Endothelial cell of umbilical vein (primary cell): ENCODE results near the gene FARP1. TPM values are rescaled to one million over a fixed set of nuclear protein-coding genes. Genes with fewer than 3 reads are reported as not detected.

Source experiments
- BruUV-seq: library from RNA; stranded (reverse); fragments of 400-500 nt; replicated peaks from 2 replicates; lab custom pipeline; 2021; lab: Mats Ljungman, UMichigan
- CTCF ChIA-PET: fragments of 300-600, 350-600 bp; sonication (Branson Sonifier 250); formaldehyde crosslinking; loops from one replicate; lab custom pipeline; 2021; ENCODE audit warnings: antibody characterized with exemption, inconsistent platforms; lab: Charles Lee
- POLR2A ChIA-PET: fragments of 300-600, 350-600 bp; sonication (Branson Sonifier 250); formaldehyde crosslinking; loops from one replicate; lab custom pipeline; 2021; ENCODE audit warnings: antibody characterized with exemption, inconsistent platforms; lab: Charles Lee
- DNase-seq: peaks from one replicate; pipeline ENCODE4 v3.0.0-alpha.2; 2011; ENCODE audit warnings: low read depth, low spot score
- FAIRE-seq: peaks from 2 replicates; lab custom pipeline; 2011; peaks lifted over from hg19 to GRCh38; lab: Jason Lieb, UNC
- H2AFZ ChIP-seq: 2 replicates; pipeline ENCODE4 v1.6.0; 2012; ENCODE audit warnings: low read depth, low read length, control low read depth, inconsistent platforms
- H3K27ac ChIP-seq: 2 replicates; pipeline ENCODE4 v1.5.1; 2011; ENCODE audit warnings: low read depth, mild to moderate bottlenecking, control low read depth, low read length, moderate library complexity; ENCODE audit not compliant: insufficient read depth
- H3K27me3 ChIP-seq, 2 experiments: 2 replicates each; pipeline versions ENCODE4 v1.6.0 to v1.6.1; 2011; ENCODE audit warnings: low read length in 2 of 2, mixed read lengths in 1 of 2; ENCODE audit not compliant: control insufficient read depth in 2 of 2, insufficient read depth in 2 of 2
- H3K36me3 ChIP-seq, 2 experiments: 2 replicates in 1 of 2; 3 replicates in 1 of 2; pipeline ENCODE4 v1.5.1; 2011; ENCODE audit warnings: low read length in 2 of 2, mild to moderate bottlenecking in 1 of 2, moderate library complexity in 1 of 2; ENCODE audit not compliant: control insufficient read depth in 2 of 2, insufficient read depth in 2 of 2; ENCODE audit errors: extremely low read depth in 1 of 2
- H3K4me1 ChIP-seq: 3 replicates; pipeline ENCODE4 v1.5.1; 2011; ENCODE audit warnings: mild to moderate bottlenecking, low read length; ENCODE audit not compliant: control insufficient read depth, insufficient read depth; ENCODE audit errors: extremely low read depth
- H3K4me2 ChIP-seq: 2 replicates; pipeline ENCODE4 v1.6.1; 2011; ENCODE audit warnings: low read length, control low read depth, mixed read lengths; ENCODE audit not compliant: insufficient read depth
- H3K4me3 ChIP-seq, 3 experiments: fragments of 200-600 bp in 1 of 3; sonication (generic), shearing (Covaris generic) in 1 of 3; replicated peaks in 1 of 3; 2 replicates each; pipeline ENCODE4 v1.5.1; 2011 to 2016; ENCODE audit warnings: control low read depth in 3 of 3, low read length in 3 of 3, mild to moderate bottlenecking in 2 of 3, inconsistent platforms in 1 of 3, low read depth in 1 of 3, moderate library complexity in 1 of 3; ENCODE audit not compliant: insufficient read depth in 1 of 3
- H3K79me2 ChIP-seq: 2 replicates; pipeline ENCODE4 v1.6.0; 2012; ENCODE audit warnings: low read length, inconsistent platforms; ENCODE audit not compliant: control insufficient read depth, insufficient read depth
- H3K9ac ChIP-seq: replicated peaks from 2 replicates; pipeline ENCODE3; 2011; ENCODE audit warnings: low read length, control low read depth; ENCODE audit not compliant: insufficient read depth; ENCODE audit errors: extremely low read depth
- H3K9me1 ChIP-seq: replicated peaks from 3 replicates; pipeline ENCODE4 v1.6.0; 2011; ENCODE audit warnings: mild to moderate bottlenecking, low read length; ENCODE audit not compliant: control insufficient read depth, insufficient read depth; ENCODE audit errors: extremely low read depth
- H3K9me3 ChIP-seq: replicated peaks from 2 replicates; pipeline ENCODE4 v1.5.1; 2012; ENCODE audit warnings: low read length, inconsistent platforms; ENCODE audit not compliant: control insufficient read depth, insufficient read depth
- H4K20me1 ChIP-seq: replicated peaks from 2 replicates; pipeline ENCODE3; 2011; ENCODE audit warnings: mild to moderate bottlenecking, low read length; ENCODE audit not compliant: control insufficient read depth, insufficient read depth; ENCODE audit errors: extremely low read depth
- EZH2 ChIP-seq: IDR thresholded peaks from 2 replicates; pipeline ENCODE4 v1.6.1; 2012; ENCODE audit warnings: borderline replicate concordance, low read depth, mild to moderate bottlenecking, moderate library complexity, low read length, inconsistent platforms; ENCODE audit not compliant: severe bottlenecking
- FOS ChIP-seq: IDR thresholded peaks from 2 replicates; pipeline ENCODE4 v1.6.1; 2011; ENCODE audit warnings: mild to moderate bottlenecking, low read length, moderate library complexity, borderline replicate concordance; ENCODE audit not compliant: insufficient read depth
- GATA2 ChIP-seq: IDR thresholded peaks from 2 replicates; pipeline ENCODE4 v1.7.0; 2011; ENCODE audit warnings: low read depth, mild to moderate bottlenecking, moderate library complexity, mixed read lengths, low read length; ENCODE audit not compliant: insufficient read length, insufficient read depth
- JUN ChIP-seq: IDR thresholded peaks from 2 replicates; pipeline ENCODE4 v1.6.1; 2011; ENCODE audit warnings: borderline replicate concordance, low read depth; ENCODE audit not compliant: insufficient read length, insufficient read depth
- MAX ChIP-seq: IDR thresholded peaks from 2 replicates; pipeline ENCODE4 v1.6.1; 2011; ENCODE audit not compliant: insufficient read depth, insufficient read length
- MYC ChIP-seq: IDR thresholded peaks from one replicate; pipeline ENCODE4 v1.6.1; 2011; ENCODE audit warnings: mild to moderate bottlenecking, low read depth, low read length
- POLR2A ChIP-seq: IDR thresholded peaks from 2 replicates; pipeline ENCODE4 v1.6.1; 2012; ENCODE audit warnings: low read depth, mild to moderate bottlenecking, control low read depth, low read length
- POLR2AphosphoS5 ChIP-seq: IDR thresholded peaks from 2 replicates; pipeline ENCODE4 v1.6.1; 2012; ENCODE audit warnings: low read depth, mild to moderate bottlenecking, control low read depth, low read length, moderate library complexity; ENCODE audit not compliant: insufficient read depth
- dilution Hi-C: fragments of 300-500 bp; cut with MboI; formaldehyde crosslinking; loops from one replicate; pipeline ENCODE4 v1.15.0; 2019; ENCODE audit warnings: low sequenced_read_pairs; ENCODE audit not compliant: extremely low pct_ligation_motif_present
- intact Hi-C: fragments of 100-400 bp; cut with micrococcal nuclease; formaldehyde crosslinking; loops from one replicate; pipeline ENCODE4 v1.10.0; 2022
- polyA plus RNA-seq, 4 experiments: library from polyadenylated mRNA; depleted of rRNA in 3 of 4; stranded (reverse) in 3 of 4; unstranded in 1 of 4; fragments of >200 nt; gene quantifications; 2 replicates each; pipeline versions ENCODE4 v1.2.1 to v1.2.3, GENCODE V29; 2011 to 2012; ENCODE audit warnings: missing spikeins in 1 of 4
- total RNA-seq: library from RNA; stranded (reverse); gene quantifications from 2 replicates; pipeline ENCODE4 v1.2.3, GENCODE V29; 2021
- TF ChIP-seq, protein P1 (sequence below), 2 donors: IDR thresholded peaks; 1 replicate in 1 of 2; 2 replicates in 1 of 2; pipeline ENCODE4 v1.5.1; 2011; ENCODE audit warnings: low read length in 2 of 2, mild to moderate bottlenecking in 2 of 2, moderate library complexity in 2 of 2, control low read depth in 1 of 2, inconsistent platforms in 1 of 2, low read depth in 1 of 2; ENCODE audit not compliant: insufficient read depth in 1 of 2; ENCODE audit errors: extremely low read depth in 1 of 2

The FARP1 gene
- total and polyA plus RNA-seq, 2 donors (not counting 3 experiments of a cell fraction or from before 2014, with no cell fraction given) = 19.0 to 77.7 TPM

- POLR2A ChIA-PET = no interaction called here
Observed at GRCh38 chr13:98443329-98443728, 300.4 kb downstream of the FARP1 start.

More at GRCh38 chr13:98443329-98443728, 300.4 kb downstream of the FARP1 start:
- FAIRE-seq (no peak), DNase-seq (peak; percentile 23)
- CTCF ChIA-PET = interaction anchor here (0.5 to 2.6 kb wide), 3 partner anchors 14 to 230 kb away, joined by 3 to 9 read pairs (median 6); no protein-coding TSS in a partner anchor
- H3K36me3 ChIP-seq = peaks cover 0 to 17% of the 10 kb centered on the region in 2 experiments
- H4K20me1 ChIP-seq = no peaks in the 10 kb centered on the region
- no peaks in the 10 kb centered on the region for H3K4me1 ChIP-seq
- no peaks in the 10 kb centered on the region for H3K27me3 ChIP-seq
- no peak overlapping the region for H3K9ac ChIP-seq
- H3K4me3 ChIP-seq = no peak overlapping the region
- H3K79me2 ChIP-seq = no peaks in the 10 kb centered on the region
- dilution Hi-C loops = loop anchor here (25.0 kb wide), 1 partner anchor 219 kb away; no protein-coding TSS in a partner anchor
- H3K4me2 ChIP-seq = no peak overlapping the region
- TF ChIP-seq, protein P1, sequence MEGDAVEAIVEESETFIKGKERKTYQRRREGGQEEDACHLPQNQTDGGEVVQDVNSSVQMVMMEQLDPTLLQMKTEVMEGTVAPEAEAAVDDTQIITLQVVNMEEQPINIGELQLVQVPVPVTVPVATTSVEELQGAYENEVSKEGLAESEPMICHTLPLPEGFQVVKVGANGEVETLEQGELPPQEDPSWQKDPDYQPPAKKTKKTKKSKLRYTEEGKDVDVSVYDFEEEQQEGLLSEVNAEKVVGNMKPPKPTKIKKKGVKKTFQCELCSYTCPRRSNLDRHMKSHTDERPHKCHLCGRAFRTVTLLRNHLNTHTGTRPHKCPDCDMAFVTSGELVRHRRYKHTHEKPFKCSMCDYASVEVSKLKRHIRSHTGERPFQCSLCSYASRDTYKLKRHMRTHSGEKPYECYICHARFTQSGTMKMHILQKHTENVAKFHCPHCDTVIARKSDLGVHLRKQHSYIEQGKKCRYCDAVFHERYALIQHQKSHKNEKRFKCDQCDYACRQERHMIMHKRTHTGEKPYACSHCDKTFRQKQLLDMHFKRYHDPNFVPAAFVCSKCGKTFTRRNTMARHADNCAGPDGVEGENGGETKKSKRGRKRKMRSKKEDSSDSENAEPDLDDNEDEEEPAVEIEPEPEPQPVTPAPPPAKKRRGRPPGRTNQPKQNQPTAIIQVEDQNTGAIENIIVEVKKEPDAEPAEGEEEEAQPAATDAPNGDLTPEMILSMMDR (IDR thresholded peaks at IDR 0.05; ENCODE audit: extremely low read depth in 1 of 2, insufficient read depth in 1 of 2, low read depth in 1 of 2, low read length in 2 of 2) = no peak
- TF ChIP-seq JUN = no peak
- TF ChIP-seq POLR2AphosphoS5 = no peak
- no peak for TF ChIP-seq MYC
- no peak for TF ChIP-seq FOS
- TF ChIP-seq EZH2 = no peak
- no peak for TF ChIP-seq POLR2A
- no peak for TF ChIP-seq GATA2
- TF ChIP-seq MAX = no peak
- intact Hi-C loops = no loop called here
- no peaks in the 10 kb centered on the region for H3K9me3 ChIP-seq
- H3K9me1 ChIP-seq = no peaks in the 10 kb centered on the region
- no peak overlapping the region for H3K27ac ChIP-seq
- no TSS peak for BruUV-seq
- no peak overlapping the region for H2AFZ ChIP-seq
